ENCODE data around the gene PPP4C.

PPP4C gene

DNA sequence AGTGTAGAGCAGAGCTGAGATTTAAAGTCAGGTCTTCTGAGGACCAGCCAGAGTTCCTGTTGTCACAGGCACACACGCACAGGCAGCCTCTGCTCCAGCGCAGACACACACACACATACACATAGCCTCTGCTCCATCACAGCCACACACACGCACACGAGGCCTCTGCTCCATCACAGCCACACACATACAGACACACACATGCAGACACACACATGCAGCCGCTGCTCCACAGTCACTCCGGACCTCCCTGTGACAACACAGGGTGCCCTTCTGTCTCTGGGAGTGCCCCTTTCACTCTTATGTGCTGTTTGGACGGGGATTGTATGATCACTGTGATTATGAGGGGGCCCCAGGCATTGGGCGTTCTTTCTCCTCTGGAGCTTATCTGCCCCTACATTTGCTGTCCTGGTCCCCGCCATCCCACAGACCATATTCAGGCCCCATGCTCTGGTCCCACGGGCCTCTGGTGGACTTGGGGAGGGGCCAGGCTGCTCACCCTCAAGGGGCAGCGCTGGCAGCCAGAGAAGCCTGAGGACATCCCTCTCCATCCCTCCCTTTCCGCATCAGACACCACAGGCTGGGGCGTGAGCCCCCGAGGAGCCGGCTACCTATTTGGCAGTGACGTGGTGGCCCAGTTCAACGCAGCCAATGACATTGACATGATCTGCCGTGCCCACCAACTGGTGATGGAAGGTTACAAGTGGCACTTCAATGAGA, 8.5 kb downstream of the PPP4C start:
- TF ChIP-seq, protein P1, sequence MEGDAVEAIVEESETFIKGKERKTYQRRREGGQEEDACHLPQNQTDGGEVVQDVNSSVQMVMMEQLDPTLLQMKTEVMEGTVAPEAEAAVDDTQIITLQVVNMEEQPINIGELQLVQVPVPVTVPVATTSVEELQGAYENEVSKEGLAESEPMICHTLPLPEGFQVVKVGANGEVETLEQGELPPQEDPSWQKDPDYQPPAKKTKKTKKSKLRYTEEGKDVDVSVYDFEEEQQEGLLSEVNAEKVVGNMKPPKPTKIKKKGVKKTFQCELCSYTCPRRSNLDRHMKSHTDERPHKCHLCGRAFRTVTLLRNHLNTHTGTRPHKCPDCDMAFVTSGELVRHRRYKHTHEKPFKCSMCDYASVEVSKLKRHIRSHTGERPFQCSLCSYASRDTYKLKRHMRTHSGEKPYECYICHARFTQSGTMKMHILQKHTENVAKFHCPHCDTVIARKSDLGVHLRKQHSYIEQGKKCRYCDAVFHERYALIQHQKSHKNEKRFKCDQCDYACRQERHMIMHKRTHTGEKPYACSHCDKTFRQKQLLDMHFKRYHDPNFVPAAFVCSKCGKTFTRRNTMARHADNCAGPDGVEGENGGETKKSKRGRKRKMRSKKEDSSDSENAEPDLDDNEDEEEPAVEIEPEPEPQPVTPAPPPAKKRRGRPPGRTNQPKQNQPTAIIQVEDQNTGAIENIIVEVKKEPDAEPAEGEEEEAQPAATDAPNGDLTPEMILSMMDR (IDR thresholded peaks at IDR 0.05; ENCODE audit: control extremely low read depth, extremely low read depth, low read depth, missing control alignments): no peak
- ChIA-PET POLR2A (no interaction called here), CTCF (no interaction called here)
- no peak for DNase-seq (ENCODE audit: extremely low spot score)

DNA sequence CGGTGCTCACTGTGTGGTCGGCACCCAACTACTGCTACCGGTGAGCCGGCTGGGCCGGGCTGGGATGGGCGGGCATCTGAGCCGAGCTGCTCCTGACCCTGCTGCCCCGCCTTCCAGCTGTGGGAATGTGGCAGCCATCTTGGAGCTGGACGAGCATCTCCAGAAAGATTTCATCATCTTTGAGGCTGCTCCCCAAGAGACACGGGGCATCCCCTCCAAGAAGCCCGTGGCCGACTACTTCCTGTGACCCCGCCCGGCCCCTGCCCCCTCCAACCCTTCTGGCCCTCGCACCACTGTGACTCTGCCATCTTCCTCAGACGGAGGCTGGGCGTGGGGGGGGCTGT, 9.0 kb downstream of the PPP4C start:
- TF ChIP-seq, protein P1 (IDR thresholded peaks at IDR 0.05; ENCODE audit: control extremely low read depth, extremely low read depth, low read depth, missing control alignments): no peak
- DNase-seq (ENCODE audit: extremely low spot score): no peak
- ChIA-PET POLR2A (no interaction called here), CTCF (no interaction called here)

DNA sequence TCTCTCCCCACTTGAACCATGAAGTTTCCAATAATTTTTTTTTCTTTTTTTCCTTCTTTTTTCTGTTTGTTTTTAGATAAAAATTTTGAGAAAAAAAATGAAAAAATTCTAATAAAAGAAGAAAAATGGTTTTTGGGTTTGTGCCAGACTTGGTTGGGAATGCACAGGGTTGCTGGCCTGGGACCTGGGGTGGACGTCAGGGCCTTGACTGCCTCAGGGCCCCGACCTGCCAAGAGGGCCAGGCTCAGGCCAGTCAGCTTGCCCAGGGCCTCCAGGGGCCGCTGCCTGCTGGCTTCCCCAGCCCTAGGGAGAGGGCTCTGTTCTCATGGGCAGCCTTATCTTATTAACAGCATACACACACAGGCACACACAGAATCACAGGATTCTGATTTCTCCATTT, 9.5 kb downstream of the PPP4C start:
- ChIA-PET CTCF (no interaction called here), POLR2A (interaction anchor here (0.6 kb wide), 1 partner anchor 298 kb away, joined by 4 read pairs; no protein-coding TSS in a partner anchor)
- TF ChIP-seq, protein P1 (IDR thresholded peaks at IDR 0.05; ENCODE audit: control extremely low read depth, extremely low read depth, low read depth, missing control alignments): no peak
- no peak for DNase-seq (ENCODE audit: extremely low spot score)

DNA sequence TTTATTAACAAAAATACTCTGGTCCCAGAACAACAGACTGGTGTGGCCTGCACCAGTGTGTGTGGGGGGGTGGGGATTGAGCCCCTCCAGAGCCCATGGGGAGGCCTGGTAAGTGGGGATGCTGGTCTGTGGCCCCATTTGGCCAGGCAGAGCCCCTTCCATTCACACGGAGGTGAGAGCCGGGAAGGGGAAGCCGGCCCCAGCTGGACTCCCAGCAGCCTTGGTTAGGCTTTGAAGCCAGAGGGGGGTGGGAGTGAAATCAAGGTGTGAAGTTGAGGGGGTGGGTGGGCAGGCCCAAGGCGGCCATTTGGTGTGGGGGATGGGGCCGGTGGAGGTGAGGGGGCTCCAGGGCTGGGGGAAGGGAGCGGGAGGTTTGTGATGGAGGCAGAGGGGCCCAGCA, 10.0 kb downstream of the PPP4C start:
- TF ChIP-seq, protein P1 (IDR thresholded peaks at IDR 0.05; ENCODE audit: control extremely low read depth, extremely low read depth, low read depth, missing control alignments): no peak
- DNase-seq (ENCODE audit: extremely low spot score): no peak
- CTCF ChIA-PET: no interaction called here
- POLR2A ChIA-PET: interaction anchor here (0.6 kb wide), 1 partner anchor 297 kb away, joined by 4 read pairs; no protein-coding TSS in a partner anchor

DNA sequence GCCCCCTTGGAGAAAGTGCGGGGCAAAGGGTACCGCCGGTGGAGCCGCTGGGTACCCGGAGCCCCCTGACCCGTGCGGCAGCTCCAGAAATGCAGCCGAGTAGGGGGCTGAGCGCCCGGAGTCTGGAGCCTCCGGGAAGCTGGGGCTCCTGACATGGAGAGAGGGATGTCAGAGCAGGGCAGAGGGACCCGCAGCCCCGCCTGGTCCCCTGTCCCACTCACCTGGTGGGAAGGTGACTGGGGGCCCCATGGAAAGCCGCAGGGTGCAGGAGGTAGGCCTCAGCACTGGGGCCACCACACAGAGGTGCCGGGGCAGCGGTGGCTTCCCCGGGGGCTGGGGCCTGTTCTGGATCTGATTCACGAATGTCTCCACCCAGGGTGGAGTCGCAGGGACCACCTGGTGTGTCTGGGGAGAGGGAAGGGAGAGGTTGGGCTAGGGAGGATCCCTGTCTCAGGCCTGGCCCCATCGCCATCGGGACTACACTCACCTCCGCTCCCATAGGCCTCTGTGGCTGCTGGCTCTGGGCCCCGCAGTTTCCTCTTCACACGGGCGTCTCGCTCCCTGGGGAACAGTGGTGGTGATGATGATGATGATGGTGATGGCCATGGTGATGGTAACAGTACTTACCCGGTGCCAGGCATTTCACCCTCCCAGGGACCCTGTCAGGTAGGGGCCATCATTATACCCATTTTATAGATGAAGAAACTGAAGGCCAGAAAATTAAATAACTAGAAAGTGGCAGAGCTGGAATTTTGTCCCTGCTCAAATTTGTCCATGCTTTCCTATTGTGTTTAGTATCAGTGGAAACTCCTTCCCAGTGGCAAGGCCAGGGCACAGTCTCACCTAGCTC, 10.7 kb downstream of the PPP4C start:
- CTCF ChIA-PET: no interaction called here
- TF ChIP-seq, protein P1 (IDR thresholded peaks at IDR 0.05; ENCODE audit: control extremely low read depth, extremely low read depth, low read depth, missing control alignments): no peak
- POLR2A ChIA-PET: interaction anchor here (0.5 kb wide), 1 partner anchor 803 kb away, joined by 4 read pairs; no protein-coding TSS in a partner anchor
- no peak for DNase-seq (ENCODE audit: extremely low spot score)

DNA sequence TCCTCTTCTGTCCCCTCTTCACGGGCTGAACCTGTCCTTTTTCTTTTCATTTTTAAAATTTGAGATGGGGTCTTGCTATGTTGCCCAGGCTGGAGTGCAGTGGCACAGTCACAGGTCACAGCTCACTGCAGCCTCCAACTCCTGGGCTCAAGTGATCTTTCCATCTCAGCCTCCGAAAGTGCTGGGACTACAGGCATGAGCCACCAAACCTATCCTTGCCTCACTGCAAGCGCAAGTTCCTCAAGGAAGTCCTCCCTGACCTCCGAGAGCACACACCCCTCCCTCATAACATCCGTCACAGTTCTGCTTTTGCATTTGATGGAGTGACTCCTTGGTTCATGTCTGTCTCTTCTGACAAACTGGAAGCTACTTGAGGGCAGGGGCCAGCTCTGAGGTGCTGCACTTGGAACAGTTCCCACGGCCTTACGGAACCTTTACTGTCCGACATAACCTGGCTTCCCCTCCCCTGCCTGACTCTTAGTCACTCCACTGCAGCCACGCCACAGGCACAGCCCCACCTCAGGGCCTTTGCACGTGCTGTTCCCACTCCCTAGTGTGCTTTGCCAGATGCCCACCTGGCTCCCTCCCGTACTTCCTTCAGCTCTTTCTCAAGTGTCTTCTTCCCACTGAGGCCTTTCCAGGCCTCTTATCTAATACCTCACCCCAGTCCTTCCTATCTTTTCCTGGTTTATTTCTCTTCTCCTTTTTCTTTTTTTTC, 11.5 kb downstream of the PPP4C start:
- TF ChIP-seq, protein P1 (IDR thresholded peaks at IDR 0.05; ENCODE audit: control extremely low read depth, extremely low read depth, low read depth, missing control alignments): no peak
- no peak for DNase-seq (ENCODE audit: extremely low spot score)
- CTCF ChIA-PET: no interaction called here
- POLR2A ChIA-PET: interaction anchor here (0.5 kb wide), 1 partner anchor 803 kb away, joined by 4 read pairs; no protein-coding TSS in a partner anchor
